K562 (cell line): ENCODE data around the gene CORIN. TPM values are rescaled to one million over a fixed set of nuclear protein-coding genes. Genes with fewer than 3 reads are reported as not detected.

Source experiments
- HNRNPLL ChIP-seq: fragments of 200-400 bp; formaldehyde crosslinking; IDR thresholded peaks from 2 replicates; pipeline ENCODE4 v1.6.1; 2017; ENCODE audit warnings: low read length, low read depth, mild to moderate bottlenecking; ENCODE audit not compliant: poor library complexity, severe bottlenecking
- NFE2 ChIP-seq: IDR thresholded peaks from 2 replicates; pipeline ENCODE4 v1.6.1; 2014; ENCODE audit warnings: antibody characterized with exemption, low read depth
- PBX2 ChIP-seq, 2 experiments: IDR thresholded peaks in 1 of 2; conservative IDR thresholded peaks in 1 of 2; 2 replicates each; pipeline ENCODE4 v1.6.1; 2016; ENCODE audit warnings: low read depth in 2 of 2, mild to moderate bottlenecking in 1 of 2, missing compliant biosample characterization in 1 of 2, missing genetic modification characterization in 1 of 2, moderate library complexity in 1 of 2
- RNF219 ChIP-seq: fragments of 250-450 bp; sonication (Bioruptor Pico); IDR thresholded peaks from 2 replicates; pipeline ENCODE4 v1.5.0; 2022; ENCODE audit warnings: mild to moderate bottlenecking
- SNIP1 ChIP-seq: fragments of 450-650 bp; IDR thresholded peaks from 2 replicates; pipeline ENCODE4 v1.7.1; 2017; ENCODE audit warnings: low read depth, mild to moderate bottlenecking
- polyA plus RNA-seq, 8 experiments: library from polyadenylated mRNA; depleted of rRNA in 4 of 8; stranded (reverse) in 5 of 8; unstranded in 3 of 8; fragments of >200 nt; fragmentation: Nextera tagmentation in 2 of 8; fragmentation: Illumina TruSeq in 1 of 8; extraction: Ambion mirVana in 2 of 8; extraction: Trizol in 1 of 8; gene quantifications; 2 replicates each; pipeline versions ENCODE4 v1.2.1 to v1.2.3, GENCODE V29; 2011 to 2014; ENCODE audit warnings: inconsistent platforms in 1 of 8, missing spikeins in 1 of 8
- total RNA-seq, 7 experiments: library from RNA; depleted of rRNA in 6 of 7; stranded (reverse); fragments of >200 nt in 6 of 7; fragmentation: Illumina TruSeq in 2 of 7; extraction: Trizol in 2 of 7; gene quantifications; 2 replicates each; pipeline versions ENCODE4 v1.2.1 to v1.2.3, GENCODE V29; 2011 to 2021; ENCODE audit warnings: low replicate concordance in 1 of 7
- TF ChIP-seq, protein P1 (sequence below): fragments of 250-450 bp; sonication (Bioruptor Pico); IDR thresholded peaks from 2 replicates; pipeline ENCODE4 v1.4.0; 2020

The CORIN gene
- total and polyA plus RNA-seq, 9 of the 15 experiments (the other 6 are each of a cell fraction or from before 2014, with no cell fraction given) = 0.04 to 0.31 (median 0.08) TPM; not detected in 4

GRCh38 chr4:47831026-47831679, 6.7 kb downstream of the CORIN start (continued):
- TF ChIP-seq, protein P1, sequence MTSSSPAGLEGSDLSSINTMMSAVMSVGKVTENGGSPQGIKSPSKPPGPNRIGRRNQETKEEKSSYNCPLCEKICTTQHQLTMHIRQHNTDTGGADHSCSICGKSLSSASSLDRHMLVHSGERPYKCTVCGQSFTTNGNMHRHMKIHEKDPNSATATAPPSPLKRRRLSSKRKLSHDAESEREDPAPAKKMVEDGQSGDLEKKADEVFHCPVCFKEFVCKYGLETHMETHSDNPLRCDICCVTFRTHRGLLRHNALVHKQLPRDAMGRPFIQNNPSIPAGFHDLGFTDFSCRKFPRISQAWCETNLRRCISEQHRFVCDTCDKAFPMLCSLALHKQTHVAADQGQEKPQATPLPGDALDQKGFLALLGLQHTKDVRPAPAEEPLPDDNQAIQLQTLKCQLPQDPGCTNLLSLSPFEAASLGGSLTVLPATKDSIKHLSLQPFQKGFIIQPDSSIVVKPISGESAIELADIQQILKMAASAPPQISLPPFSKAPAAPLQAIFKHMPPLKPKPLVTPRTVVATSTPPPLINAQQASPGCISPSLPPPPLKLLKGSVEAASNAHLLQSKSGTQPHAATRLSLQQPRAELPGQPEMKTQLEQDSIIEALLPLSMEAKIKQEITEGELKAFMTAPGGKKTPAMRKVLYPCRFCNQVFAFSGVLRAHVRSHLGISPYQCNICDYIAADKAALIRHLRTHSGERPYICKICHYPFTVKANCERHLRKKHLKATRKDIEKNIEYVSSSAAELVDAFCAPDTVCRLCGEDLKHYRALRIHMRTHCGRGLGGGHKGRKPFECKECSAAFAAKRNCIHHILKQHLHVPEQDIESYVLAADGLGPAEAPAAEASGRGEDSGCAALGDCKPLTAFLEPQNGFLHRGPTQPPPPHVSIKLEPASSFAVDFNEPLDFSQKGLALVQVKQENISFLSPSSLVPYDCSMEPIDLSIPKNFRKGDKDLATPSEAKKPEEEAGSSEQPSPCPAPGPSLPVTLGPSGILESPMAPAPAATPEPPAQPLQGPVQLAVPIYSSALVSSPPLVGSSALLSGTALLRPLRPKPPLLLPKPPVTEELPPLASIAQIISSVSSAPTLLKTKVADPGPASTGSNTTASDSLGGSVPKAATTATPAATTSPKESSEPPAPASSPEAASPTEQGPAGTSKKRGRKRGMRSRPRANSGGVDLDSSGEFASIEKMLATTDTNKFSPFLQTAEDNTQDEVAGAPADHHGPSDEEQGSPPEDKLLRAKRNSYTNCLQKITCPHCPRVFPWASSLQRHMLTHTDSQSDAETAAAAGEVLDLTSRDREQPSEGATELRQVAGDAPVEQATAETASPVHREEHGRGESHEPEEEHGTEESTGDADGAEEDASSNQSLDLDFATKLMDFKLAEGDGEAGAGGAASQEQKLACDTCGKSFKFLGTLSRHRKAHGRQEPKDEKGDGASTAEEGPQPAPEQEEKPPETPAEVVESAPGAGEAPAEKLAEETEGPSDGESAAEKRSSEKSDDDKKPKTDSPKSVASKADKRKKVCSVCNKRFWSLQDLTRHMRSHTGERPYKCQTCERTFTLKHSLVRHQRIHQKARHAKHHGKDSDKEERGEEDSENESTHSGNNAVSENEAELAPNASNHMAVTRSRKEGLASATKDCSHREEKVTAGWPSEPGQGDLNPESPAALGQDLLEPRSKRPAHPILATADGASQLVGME = no peak
- TF ChIP-seq RNF219 (CRISPR knock-in tag) = no peak
- TF ChIP-seq PBX2 (CRISPR knock-in tag; IDR thresholded peaks at IDR 0.05; ENCODE audit: low read depth) = no peak
- TF ChIP-seq PBX2 (tag; conservative IDR thresholded peaks at IDR 0.05; ENCODE audit: low read depth) = no peak; the same call in 1 of the 2 replicates
- no peak for TF ChIP-seq SNIP1
- no peak for TF ChIP-seq HNRNPLL
- TF ChIP-seq NFE2 = no peak
